Bone marrow (tissue), 2 donors: ENCODE measurements around the gene CLEC16A.

ENCODE experiments used
- DNase-seq, 2 donors: peaks; one replicate each; lab custom pipeline; 2025; lab: John Stamatoyannopoulos, UW

Gene CLEC16A

GRCh38 chr16:11160676-11161115, 216.3 kb downstream of the CLEC16A start:
- no peak for DNase-seq

GRCh38 chr16:11161439-11161838, 217.1 kb downstream of the CLEC16A start:
- no peak for DNase-seq

DNA sequence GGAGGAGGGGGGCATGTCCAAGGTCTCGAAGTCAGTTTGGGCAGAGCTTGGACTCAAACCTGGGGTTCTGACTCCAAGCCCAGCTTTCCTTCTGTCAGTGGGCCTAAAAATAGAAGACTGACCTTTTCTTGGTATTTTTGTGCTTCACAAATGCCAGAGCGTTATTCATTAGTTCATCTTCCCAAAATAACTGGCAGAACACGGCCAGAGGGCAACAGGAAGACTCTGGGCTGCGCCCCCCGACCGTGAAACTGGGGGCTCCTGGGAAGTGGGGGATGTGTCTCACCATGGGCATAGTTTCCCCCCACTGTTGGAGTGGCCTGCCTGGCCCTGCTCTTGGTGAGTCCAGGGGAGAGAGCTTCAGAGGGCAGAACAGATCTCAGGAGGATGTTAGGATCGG, 217.6 kb downstream of the CLEC16A start:
- no peak for DNase-seq

DNA sequence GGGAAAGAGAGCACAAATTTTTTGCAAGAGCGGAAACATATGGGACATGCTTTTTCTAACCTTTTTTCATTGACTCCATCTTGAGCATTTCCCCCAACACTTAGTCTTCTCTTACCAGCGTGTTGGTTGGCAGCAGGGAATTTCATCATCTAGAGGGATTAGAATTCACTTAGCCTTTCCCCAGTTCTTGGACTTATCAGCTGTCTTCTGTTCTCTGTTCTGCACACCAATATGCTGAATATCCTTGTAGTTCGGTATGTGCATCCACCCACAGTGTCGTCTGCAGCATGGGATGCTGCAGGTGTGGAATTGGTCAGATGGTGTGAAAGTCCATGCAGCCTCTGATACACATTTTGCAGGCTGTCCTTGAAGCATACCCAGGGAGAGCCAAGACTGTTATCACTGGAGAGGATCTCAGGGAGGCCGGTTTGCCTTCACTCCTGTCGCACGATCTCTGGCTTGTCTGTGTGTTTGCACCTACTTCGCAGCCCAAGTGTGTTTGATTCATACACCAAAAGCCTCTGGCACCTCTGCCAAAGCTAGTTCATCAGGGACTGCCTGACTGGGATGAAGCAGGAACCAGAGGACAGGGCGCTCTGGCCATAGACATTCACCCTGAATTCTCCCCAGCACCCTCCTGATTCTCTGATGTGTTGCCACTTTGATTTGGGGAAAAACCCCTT, 218.4 kb downstream of the CLEC16A start:
- no peak for DNase-seq

DNA sequence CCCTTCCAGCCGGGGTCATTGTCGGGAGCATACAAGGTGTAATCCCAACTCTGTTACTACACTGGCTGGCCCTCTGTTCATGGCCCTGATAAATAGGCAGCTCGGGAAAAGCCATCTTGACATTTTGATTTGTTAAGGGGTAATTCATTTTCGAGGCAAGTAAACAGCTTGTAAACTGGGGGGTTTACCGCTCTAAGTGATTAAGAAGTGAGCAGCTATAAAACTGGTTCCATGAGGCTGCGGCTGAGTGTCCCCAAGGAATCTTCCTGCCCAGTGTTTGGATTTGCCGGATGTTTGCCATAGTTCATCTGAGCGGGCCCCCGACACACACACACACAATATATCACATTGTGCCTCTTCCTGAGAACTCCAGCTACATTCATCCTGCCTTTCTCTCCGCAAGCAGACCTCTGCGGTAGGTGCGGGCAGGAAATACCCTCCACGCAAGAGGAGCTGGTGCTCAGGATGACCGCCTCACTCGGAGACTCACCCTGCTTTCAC, 219.4 kb downstream of the CLEC16A start:
- no peak for DNase-seq

DNA sequence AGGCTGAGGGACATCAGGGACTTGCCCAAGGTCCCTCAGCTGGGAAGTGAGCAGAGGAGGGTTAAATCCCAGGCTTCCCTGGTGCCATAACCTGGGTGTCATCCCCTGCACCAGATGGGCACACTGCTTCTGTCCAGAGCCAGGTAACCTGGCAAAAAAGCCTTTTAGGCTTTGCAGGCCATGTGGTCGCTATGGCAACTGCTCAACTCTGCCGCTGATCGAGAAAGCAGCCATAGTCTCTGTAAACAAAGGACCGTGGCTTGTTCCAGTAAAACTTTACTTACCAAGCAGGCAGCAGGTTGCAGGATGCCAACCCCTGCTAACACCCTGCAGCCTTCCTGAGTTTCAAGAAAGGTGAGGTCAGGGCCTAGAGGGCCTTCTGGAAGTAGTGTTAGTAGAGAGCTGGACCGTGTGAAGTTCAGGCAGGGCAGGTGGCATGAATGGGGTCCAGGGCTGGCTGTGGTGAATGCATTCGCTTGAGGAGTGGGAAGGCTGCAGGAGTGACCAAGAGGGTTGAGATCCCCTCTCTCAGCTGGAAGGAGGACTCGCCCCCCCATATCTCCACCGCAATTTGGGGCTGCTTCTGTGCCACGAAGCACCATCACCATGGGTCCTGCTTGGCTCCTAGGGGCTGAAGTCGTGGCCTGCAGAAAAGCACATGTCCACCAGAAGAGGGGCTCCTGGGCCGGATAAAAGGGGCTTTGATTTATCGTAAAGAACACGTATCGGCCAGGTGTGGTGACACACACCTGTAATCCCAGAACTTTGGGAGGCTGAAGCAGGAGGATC, 220.3 kb downstream of the CLEC16A start:
- no peak for DNase-seq

GRCh38 chr16:11165349-11165748, 221.0 kb downstream of the CLEC16A start:
- DNase-seq = no peak

- DNase-seq = no peak
Measured at GRCh38 chr16:11165894-11166665, 221.7 kb downstream of the CLEC16A start.

GRCh38 chr16:11167581-11167980, 223.2 kb downstream of the CLEC16A start:
- DNase-seq = no peak

DNA sequence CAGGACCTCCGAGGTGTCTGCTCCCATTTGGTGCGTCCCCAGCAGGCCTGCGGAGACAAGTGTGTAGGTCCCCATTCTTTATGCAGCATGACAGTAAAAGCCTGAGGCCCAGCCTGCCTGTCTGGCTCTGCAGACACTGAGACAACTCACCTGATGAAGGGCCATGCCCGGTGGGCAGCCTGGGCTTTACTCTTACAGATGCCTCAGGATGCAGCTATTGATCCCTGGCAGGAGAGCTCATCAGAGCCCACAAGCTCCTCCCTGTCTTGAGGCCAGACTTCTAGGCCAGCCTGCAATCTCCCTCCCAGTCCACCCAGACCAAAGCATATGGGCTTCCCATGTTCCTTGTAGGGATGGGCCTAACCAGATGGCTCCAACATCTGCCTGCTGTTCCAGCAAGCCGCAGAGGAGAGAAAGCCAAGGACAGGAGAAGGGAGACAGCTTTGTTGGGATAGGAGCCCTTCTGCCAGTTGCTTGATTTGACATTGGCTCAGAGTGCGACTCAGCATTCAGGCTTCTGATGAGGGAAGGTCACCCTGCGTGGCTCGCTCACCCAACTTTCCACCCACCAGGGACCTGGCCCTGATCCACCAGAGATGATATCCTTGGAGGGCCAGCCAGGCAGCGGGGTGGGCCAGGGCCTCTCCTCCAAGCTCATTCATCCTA, 224.2 kb downstream of the CLEC16A start:
- no peak for DNase-seq

DNA sequence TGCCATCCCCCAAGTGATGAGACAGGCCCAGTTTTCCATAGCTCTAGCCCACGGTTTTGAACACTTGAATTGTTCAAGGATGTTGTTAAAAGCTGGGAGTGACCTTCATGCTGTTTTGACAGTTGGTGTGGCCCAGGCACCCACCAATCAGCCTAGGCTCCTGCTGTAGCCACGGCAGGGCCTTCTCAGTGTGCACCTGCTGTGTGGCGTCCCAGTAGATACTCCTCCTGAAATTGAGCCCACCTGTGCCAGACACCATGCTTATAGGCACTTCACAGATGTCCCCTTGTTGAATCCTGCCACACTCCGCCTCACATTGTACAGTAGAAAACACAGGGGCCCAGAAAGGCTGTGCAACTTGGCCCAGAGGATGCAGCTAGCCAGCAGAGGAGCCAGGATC, 225.3 kb downstream of the CLEC16A start:
- DNase-seq = no peak

DNA sequence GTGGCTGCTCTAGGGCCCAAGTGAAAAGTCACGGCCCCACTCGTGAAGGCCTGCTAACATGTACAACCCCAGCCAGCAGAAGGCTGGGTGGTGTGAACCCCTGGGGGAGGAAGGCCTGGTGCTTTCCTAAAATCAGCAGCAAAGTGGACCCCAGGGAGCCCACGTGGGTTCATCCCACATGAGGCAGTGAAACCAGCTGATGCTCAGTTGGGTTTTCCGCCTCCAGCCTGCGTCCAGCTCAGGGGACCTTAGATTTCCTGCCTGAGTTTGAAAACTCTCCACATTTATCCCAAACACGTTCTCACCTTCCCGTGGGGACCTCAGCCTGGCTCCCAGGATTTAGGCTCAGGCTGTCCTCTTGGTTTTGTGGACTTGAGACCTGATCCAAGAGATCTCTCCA, 225.8 kb downstream of the CLEC16A start:
- no peak for DNase-seq

- DNase-seq = no peak
Measured at GRCh38 chr16:11170696-11171447, 226.5 kb downstream of the CLEC16A start.

DNA sequence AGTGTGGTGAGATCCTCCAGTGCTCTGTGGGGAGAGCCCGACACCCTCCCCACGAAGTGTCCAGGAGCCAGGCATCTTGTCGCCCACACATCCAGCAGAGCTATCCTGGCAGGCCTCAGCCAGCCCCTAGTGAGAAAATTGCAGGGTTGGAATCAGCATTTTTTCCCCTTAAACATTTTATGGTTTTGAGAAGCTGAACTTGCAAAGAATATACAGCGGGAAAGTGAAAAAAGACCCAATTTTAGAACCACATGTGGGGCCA, 227.0 kb downstream of the CLEC16A start:
- no peak for DNase-seq

DNA sequence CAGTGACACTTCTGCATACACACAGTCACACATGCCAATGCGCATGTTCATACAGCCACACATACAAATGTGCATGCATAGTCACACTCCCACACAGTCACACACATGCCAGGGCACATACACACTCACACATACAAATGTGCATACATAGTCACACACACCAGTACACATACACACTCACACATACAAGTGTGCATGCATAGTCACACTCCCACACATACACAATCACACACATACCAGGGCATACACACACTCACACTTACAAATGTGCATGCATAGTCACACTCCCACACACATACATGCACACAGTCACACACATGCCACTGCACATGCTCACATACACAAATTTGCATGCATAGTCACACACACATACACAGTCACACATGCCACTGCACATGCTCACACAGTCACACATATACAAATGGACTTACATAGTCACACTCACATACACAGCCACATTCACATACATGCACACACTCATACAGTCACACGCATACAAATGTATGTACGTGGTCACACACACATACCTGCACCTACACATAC, 227.5 kb downstream of the CLEC16A start:
- no peak for DNase-seq

DNA sequence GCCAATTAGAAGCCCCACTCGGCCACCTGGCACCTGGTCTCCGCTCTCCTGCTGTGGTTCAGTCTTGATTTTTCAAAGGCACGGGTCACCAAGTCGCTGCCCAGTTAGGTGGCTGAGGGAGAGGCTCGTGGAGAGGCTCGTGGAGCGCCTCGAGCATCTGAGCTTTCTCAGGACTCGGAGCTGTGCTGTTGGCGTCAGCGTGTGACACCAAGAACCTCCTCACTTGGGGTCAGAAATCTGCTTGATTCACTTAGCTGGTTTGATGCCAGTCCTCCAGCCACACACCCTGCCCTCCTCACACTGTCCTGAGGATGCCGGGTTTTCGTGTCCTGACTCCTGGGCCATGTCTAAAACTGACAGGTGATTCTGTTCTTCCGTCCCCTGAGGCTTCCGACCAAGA, 229.1 kb downstream of the CLEC16A start:
- no peak for DNase-seq

- no peak for DNase-seq
Measured at GRCh38 chr16:11174141-11174540, 229.8 kb downstream of the CLEC16A start.

GRCh38 chr16:11175106-11175786, 230.9 kb downstream of the CLEC16A start:
- DNase-seq = no peak

- DNase-seq = no peak
Measured at GRCh38 chr16:11175787-11176341, 231.5 kb downstream of the CLEC16A start.

GRCh38 chr16:11177578-11178160, 233.3 kb downstream of the CLEC16A start:
- DNase-seq = no peak
